Activated T-cell treated with anti-CD3 and anti-CD28 coated beads for 4 hours (primary cell): ENCODE data around the gene NUP85.
"Not testable (repeated sequence)": the region's sequence is repeated elsewhere in the genome, so short reads cannot be mapped to it uniquely, and the experiment has no call there.

Source experiments
- DNase-seq: peaks from one replicate; pipeline ENCODE4 v3.0.0-alpha.2; 2020

The NUP85 gene

GRCh38 chr17:75270218-75270965, 64.9 kb downstream of the NUP85 start:
- no peak for DNase-seq

DNA sequence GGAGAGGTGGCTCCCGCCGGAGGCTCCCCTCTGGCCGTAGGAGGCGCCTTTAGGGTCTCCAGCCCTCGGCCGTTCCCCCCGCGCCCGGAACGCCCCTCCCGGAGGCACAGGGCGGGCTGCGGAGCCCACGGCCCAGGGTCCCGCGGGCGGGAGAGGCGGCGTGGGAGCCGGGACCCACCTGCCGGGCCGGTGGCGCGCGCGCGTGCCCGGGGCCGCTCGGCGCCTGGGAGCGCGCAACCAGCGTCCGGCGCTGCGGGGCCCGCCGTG, 65.4 kb downstream of the NUP85 start, which contains the start of gene MIF4GD:
Gene MIF4GD, minus strand, starts transcription at position 266 of the 267 bp plus-strand sequence. CDS start 1,036 bp downstream, outside the sequence.
- DNase-seq, result no peak

GRCh38 chr17:75271233-75271954, 65.9 kb downstream of the NUP85 start:
- peak; percentile 83 for DNase-seq

GRCh38 chr17:75271955-75272847, 66.7 kb downstream of the NUP85 start:
- DNase-seq, result no peak

DNA sequence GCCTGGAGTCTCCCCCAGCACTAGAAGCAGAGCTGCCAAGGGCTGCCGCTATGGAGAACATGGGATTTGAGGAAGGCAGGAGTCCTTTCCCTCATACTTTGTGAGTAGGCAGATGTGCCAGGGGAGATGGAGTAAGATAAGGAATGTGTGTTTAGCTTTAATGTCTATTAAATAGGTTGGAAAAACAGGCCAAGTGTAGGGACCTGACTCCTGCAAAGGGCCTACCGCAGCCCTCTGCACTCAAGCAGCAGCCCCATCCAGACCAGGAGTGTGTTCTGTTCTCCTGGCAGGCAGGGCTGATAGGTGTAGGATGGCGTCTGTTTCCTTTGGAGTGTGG, 67.3 kb downstream of the NUP85 start:
- DNase-seq, result no peak

DNA sequence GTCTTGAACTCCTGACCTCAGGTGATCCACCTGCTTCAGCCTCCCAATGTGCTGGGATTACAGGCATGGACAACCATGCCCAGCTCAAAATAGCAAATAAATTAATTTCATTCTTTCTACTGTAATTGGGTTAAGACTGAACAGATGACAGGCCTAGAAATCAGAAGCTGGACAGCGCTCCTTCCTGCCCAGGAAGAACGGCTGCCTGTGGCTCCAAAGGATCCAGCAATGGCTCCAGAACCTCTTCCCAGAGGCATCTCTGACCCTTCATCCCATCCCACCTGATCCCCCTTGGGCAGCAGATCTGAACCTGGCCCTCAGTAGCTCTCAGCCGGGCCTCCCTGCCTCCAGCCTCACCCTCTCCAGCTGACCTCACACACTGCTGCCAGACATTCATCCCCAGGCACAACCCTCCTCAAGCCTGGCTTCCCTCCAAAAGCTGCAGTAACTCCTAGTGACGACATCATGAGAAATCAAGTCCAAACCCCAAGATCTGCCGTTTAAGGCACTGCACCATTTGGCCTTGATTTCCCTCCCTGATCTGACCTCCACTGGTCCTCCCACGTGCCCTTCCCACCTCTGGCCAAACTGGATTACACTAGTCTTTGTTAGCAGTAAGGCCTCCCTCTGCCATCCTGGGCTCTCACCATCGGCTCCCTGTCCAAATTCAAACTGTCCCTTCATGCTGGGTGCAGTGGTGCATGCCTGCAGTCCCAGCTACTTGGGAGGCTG, 68.7 kb downstream of the NUP85 start:
- DNase-seq, result no peak

GRCh38 chr17:75277664-75278071, 72.2 kb downstream of the NUP85 start:
- DNase-seq, result no peak

DNA sequence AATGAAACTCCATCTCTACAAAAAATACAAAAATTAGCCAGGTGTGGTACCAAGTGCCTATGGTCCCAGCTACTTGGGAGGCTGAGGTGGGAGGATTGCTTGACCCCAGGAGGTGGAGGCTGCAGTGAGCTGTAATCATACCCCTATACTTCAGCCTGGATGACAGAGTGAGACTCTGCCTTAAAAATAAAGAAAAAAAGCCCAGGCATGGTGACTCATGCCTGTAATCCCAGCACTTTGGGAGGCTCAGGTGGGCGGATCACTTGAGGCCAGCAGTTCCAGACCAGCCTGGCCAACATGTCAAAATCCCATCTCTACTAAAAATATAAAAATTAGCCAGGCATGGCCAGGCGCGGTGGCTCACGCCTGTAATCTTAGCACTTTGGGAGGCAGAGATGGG, 74.7 kb downstream of the NUP85 start:
- not testable (repeated sequence) for DNase-seq

DNA sequence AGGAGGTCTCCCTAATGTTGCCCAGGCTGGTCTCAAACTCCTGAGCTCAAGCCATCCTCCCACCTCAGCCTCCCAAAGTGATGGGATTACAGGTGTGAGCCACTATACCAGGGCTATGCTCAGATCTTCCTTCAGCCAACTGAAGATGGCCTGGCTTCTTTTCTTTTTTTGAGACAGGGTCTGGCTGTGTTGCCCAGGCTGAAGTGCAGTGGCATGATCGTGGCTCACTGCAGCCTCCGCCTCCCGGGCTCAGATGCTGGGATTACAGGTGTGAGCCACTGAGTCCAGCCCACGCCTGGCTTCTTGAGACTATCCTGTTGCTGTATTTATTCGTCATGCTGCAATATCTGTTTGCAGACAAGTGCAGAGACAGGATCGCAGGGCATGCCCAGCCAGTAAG, 79.6 kb downstream of the NUP85 start:
- DNase-seq, result no peak
